GM12891 (cell line): ENCODE measurements around the gene TMEM109.

Experiments used
- POLR2A ChIP-seq: IDR thresholded peaks from 2 replicates; pipeline ENCODE4 v1.6.1; 2011; ENCODE audit warnings: low read depth, low read length, control low read depth
- POLR2AphosphoS5 ChIP-seq: IDR thresholded peaks from 2 replicates; pipeline ENCODE4 v1.6.1; 2011; ENCODE audit warnings: low read depth, low read length, control low read depth

DNA sequence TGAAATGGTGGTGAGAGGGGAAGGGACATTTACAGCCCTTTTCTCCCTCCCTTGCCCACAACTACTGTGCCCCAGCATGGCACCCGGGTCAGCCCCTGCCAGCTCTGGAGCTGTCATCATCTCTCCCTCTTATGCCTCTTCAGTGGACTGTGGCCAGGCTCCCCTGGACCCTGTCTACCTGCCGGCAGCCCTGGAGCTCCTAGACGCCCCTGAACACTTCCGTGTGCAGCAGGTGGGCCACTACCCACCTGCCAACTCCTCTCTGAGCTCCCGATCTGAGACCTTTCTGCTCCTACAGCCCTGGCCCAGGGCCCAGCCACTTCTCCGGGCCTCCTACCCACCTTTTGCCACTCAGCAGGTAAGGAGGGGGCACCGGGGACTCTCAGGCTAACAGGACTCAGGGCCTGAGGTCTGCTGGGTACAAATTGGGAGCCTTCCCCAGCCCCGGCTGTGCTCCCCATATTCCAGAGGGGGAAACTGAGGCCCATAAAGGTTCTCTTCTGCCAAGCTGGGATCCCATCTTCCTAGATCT, 13.2 kb downstream of the TMEM109 start:
- no peak for TF ChIP-seq POLR2A
- TF ChIP-seq POLR2AphosphoS5 = no peak
